ENCODE data around the gene MTMR12.

The MTMR12 gene

GRCh38 chr5:32229586-32229985 is 83.2 kb downstream of the MTMR12 start:
- no peak for TF ChIP-seq CTCF (IDR thresholded peaks at IDR 0.05)

DNA sequence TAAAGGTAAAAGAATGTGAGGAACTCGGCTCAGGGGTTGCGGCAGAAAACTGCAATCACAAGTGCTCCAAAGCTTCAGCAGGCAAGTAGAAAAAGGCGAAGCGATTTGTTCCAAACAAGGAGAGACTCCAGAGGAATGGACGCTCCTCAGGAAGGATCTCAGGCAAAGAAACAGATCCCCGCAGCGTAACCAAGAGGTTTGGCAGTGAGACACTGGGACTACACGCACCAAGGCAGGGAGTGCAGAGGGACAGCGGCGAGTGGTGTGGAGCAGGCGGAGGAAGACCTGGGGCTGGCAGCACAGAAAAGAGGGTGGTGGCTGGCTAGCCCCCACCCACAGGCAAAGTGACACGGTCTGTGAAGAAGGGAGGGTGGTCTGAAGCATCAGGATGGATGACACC is 83.9 kb downstream of the MTMR12 start:
- no peak for TF ChIP-seq CTCF (IDR thresholded peaks at IDR 0.05)

- TF ChIP-seq CTCF (IDR thresholded peaks at IDR 0.05), result no peak
Measured at GRCh38 chr5:32225445-32225844, 87.3 kb downstream of the MTMR12 start.

DNA sequence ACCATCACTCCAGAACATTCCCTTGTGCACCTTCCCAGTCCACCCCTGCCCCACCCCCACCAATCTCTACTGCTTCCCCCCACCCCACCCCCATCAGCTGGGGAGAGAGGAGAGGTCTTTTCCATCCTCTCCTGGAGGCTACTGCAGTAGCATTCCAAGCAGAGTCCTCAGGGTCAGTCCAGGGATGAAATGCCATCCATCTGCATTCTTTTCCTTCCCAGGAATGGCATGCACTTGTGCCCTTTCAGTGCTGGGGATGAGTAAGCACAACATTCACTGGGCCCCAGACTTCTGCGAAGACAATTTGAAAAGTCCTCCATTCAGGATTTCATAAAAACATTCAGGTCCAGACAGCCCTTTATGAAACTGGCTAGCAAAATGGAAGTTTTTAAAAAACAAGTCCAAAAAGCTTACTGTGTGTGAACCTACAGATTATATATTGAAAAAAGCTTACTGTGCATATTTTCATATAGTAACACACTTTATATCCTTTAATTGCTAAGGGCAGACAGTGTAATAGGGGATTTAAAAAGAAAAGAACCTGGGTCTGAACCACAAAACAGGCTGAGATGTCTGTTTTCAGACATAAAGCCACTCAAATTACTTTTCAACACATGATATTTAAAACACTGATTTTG is 88.6 kb downstream of the MTMR12 start:
- no peak for TF ChIP-seq CTCF (IDR thresholded peaks at IDR 0.05)

DNA sequence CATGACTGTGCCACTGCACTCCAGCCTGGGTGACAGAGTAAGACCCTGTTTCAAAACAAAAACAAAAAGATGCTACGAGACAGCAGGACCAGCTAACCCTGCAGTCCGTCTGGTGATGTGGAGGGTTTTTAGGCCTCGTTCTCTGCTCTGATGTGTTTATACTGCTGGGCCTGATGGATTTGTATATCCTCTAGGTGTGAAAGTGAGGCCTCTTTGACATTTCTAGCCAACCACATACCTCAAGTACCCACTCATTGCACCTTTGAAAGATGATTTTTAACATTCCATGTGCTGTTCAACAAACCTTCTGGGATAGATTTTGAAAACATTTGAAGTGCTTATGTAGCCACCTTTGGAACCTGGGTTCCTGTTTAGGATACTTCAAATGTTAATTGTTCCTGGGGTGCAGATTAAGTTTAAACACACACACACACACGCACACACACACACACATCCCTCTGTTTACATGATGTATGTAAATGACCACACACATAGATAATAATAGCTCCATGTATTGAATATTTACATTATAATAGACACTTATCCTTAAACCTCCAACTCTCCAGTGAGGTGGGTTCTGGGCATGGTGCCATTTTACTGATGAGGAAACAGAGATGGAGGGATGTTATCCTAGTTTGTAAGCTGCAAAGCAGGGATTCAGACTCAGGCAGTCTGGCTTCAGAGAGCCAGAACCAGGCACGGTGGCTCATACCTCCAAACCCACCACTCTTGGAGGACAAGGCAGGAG is 89.8 kb downstream of the MTMR12 start:
- no peak for TF ChIP-seq CTCF (IDR thresholded peaks at IDR 0.05)

- no peak for TF ChIP-seq CTCF (IDR thresholded peaks at IDR 0.05)
Measured at GRCh38 chr5:32217886-32218396, 94.8 kb downstream of the MTMR12 start.

DNA sequence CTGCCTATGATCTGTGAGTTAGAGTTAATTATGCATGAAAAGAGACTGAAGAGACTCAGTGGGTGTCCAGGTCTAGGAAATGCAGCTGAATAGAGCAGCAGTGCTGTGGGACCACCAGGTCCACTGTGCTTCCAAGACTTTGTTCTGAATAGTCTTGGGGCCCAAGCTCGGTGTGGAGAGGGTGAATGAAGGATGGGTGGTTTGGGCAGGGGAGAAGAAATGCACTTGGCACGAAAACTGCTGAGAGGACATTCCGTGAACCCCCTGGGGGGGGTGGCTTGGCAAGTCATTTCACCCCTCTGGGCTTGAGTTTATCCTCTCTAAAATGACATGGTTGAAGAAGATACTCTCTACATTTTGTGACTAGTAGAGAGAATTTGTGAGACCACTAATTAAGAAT is 102.6 kb downstream of the MTMR12 start:
- no peak for TF ChIP-seq CTCF (IDR thresholded peaks at IDR 0.05)

All from LNCAP (cell line).